ENCODE measurements around the gene WBP4. TPM values are rescaled to one million over a fixed set of nuclear protein-coding genes. Genes with fewer than 3 reads are reported as not detected.
A peak's percentile ranks its signal among the peaks of the same experiment; 100 is the strongest.

Gene WBP4
- total and polyA plus RNA-seq, 2 of the 4 experiments (the other 2 are of a cell fraction) = 4.3 to 11.0 TPM

- Histone ChIP-seq H4K5ac (ENCODE audit: low read depth, low read length) (no peak overlapping the region; the same call in 1 of the 2 replicates), H4K91ac (ENCODE audit: insufficient read depth, low read depth, low read length) (no peak overlapping the region), H4K20me1 (ENCODE audit: insufficient read depth, low read length) (peaks cover 70% of the 10 kb centered on the region), H3K4me3 (ENCODE audit: insufficient read depth, low read depth, low read length) (peak overlapping the region; percentile 21; the same call in 1 of the 2 replicates), H3K4me1 (ENCODE audit: control insufficient read depth, insufficient read depth, low read length) (peaks cover 14% of the 10 kb centered on the region), H3K36me3 (ENCODE audit: control insufficient read depth, insufficient read depth, low read length) (peaks cover 2% of the 10 kb centered on the region; the same call in 1 of the 2 replicates), H3K4ac (ENCODE audit: low read depth, low read length) (peak overlapping the region; percentile 41; the same call in 1 of the 2 replicates), H3K9me3 (ENCODE audit: control insufficient read depth, insufficient read depth, low read length) (no peaks in the 10 kb centered on the region), H3K27ac (ENCODE audit: insufficient read depth, low read length) (peak overlapping the region; percentile 87; the same call in 1 of the 2 replicates), H3K18ac (ENCODE audit: low read depth, low read length) (peak overlapping the region; percentile 67; the same call in 1 of the 2 replicates), H2BK20ac (ENCODE audit: low read depth, low read length) (peak overlapping the region; percentile 79), H2AFZ (replicated peaks; ENCODE audit: low read length, poor library complexity) (no peak overlapping the region), H2AK9ac (replicated peaks; ENCODE audit: low read depth, low read length, poor library complexity) (peak overlapping the region; percentile 44), H3K9me1 (ENCODE audit: insufficient read depth, low read length) (peaks cover 17% of the 10 kb centered on the region), H3K56ac (ENCODE audit: extremely low read depth, insufficient read depth, low read length) (no peak overlapping the region), H2BK15ac (ENCODE audit: low read depth, low read length) (no peak overlapping the region), H3K14ac (replicated peaks; ENCODE audit: low read depth, low read length) (peak overlapping the region; percentile 47; the same call in 1 of the 2 replicates), H3K4me2 (ENCODE audit: low read depth, low read length) (peak overlapping the region; percentile 99), H2BK5ac (ENCODE audit: low read depth, low read length, poor library complexity, severe bottlenecking) (peak overlapping the region; percentile 94), H3K27me3 (ENCODE audit: control insufficient read depth, insufficient read depth, low read length) (no peaks in the 10 kb centered on the region), H2BK120ac (ENCODE audit: low read depth, low read length) (peak overlapping the region; percentile 70), H3K9ac (ENCODE audit: low read depth, low read length) (no peak overlapping the region; the same call in 1 of the 2 replicates), H3K23ac (ENCODE audit: low read depth, low read length) (peak overlapping the region; percentile 82; the same call in 1 of the 2 replicates), H2AK5ac (ENCODE audit: low read depth, low read length) (peak overlapping the region; percentile 17; the same call in 1 of the 2 replicates), H4K8ac (ENCODE audit: low read depth in 2 of 2, low read length in 2 of 2) (peak overlapping the region in 1 of 2 experiments; percentile 33; a peak in 1 of 4 replicates), H3K79me1 (ENCODE audit: low read depth in 1 of 2, low read length in 2 of 2) (peaks cover 15 to 69% of the 10 kb centered on the region in 2 experiments)
- POLR2A ChIA-PET (ENCODE audit: unreplicated experiment) = no interaction called here
- in situ Hi-C loops (cut with MboI; ENCODE audit: low sequenced_read_pairs) = loop anchor here (10.0 kb wide), 1 partner anchor 269 kb away; the partner anchor contains the start of gene SLC25A15
- BruUV-seq (replicated peaks) = no TSS peak
- DNase-seq (peak; percentile 49), ATAC-seq (ENCODE audit: low read depth) (peak; percentile 36)
- no CpG with 5 or more reads among the region's 2 CpGs for WGBS, 2 experiments (ENCODE audit: extremely low coverage in 2 of 2, insufficient read length in 1 of 2)
- TF ChIP-seq CEBPB (IDR thresholded peaks at IDR 0.05; ENCODE audit: low read depth, low read length) = peak; percentile 98
- TF ChIP-seq ELK1 (IDR thresholded peaks at IDR 0.05; ENCODE audit: borderline replicate concordance, low read depth, low read length) = no peak
- intact Hi-C loops (cut with micrococcal nuclease) = loop anchor here (5.0 to 10.0 kb wide), 2 partner anchors 66 to 279 kb away; partner anchors contain the start of gene MRPS31
- dilution Hi-C loops (cut with HindIII; ENCODE audit: low sequenced_read_pairs, unreplicated experiment) = no loop called here
- CTCF ChIA-PET = interaction anchor here (0.6 to 1.5 kb wide), 4 partner anchors 12 to 315 kb away, joined by 3 to 7 read pairs (median 4); no protein-coding TSS in a partner anchor
These were observed 7.9 kb upstream of the WBP4 start for GRCh38 chr13:41053384-41053826.

Data from IMR-90 (cell line).